Measurements from ENCODE around the gene SUDS3.

DNA sequence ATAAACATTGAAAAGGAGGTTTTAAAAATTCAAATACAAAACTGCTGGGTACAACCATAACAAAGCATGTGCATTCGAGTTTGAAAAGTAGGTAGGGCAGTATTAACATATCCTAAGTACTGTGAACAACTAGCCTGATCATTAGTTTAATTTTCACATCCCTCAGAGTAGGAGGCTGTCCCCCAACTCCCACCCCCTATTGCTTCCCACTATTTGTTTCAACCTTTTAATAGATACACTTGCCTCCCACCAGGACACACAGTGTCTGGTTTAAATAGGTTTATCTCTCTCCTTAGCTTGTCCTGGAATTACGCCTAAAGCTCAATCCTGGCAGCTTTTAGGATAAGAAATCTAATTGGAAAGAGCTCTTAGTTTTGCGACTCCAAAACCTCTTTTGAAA lies 5.8 kb upstream of the SUDS3 start:
- TF ChIP-seq, protein P1, sequence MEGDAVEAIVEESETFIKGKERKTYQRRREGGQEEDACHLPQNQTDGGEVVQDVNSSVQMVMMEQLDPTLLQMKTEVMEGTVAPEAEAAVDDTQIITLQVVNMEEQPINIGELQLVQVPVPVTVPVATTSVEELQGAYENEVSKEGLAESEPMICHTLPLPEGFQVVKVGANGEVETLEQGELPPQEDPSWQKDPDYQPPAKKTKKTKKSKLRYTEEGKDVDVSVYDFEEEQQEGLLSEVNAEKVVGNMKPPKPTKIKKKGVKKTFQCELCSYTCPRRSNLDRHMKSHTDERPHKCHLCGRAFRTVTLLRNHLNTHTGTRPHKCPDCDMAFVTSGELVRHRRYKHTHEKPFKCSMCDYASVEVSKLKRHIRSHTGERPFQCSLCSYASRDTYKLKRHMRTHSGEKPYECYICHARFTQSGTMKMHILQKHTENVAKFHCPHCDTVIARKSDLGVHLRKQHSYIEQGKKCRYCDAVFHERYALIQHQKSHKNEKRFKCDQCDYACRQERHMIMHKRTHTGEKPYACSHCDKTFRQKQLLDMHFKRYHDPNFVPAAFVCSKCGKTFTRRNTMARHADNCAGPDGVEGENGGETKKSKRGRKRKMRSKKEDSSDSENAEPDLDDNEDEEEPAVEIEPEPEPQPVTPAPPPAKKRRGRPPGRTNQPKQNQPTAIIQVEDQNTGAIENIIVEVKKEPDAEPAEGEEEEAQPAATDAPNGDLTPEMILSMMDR (IDR thresholded peaks at IDR 0.05; ENCODE audit: insufficient read depth, low read depth, low read length) = no peak
- TF ChIP-seq EZH2 (IDR thresholded peaks at IDR 0.05; ENCODE audit: insufficient read depth, low read length) = no peak

Measured in astrocyte (in vitro differentiated cells and primary cell).